Hematopoietic multipotent progenitor cell treated with erythropoietin and hydrocortisone succinate and interleukin-3 and kit ligand, for 8 days (in vitro differentiated cells): ENCODE measurements around the gene BCL3.
"Not testable (repeated sequence)": the region's sequence is repeated elsewhere in the genome, so short reads cannot be mapped to it uniquely, and the experiment has no call there.

Experiments
- DNase-seq: peaks from one replicate; pipeline ENCODE4 v3.0.0-alpha.2; 2015

Gene BCL3

GRCh38 chr19:44748426-44749254 is at the start of gene BCL3:
Gene BCL3 (plus strand): TSS chr19:44748708. CDS start chr19:44748791, 83 bp downstream.
- DNase-seq: no peak

GRCh38 chr19:44700547-44700946 is 48.0 kb upstream of the BCL3 start:
- DNase-seq: no peak

GRCh38 chr19:44701228-44701627 is 47.3 kb upstream of the BCL3 start:
- no peak for DNase-seq

- no peak for DNase-seq
Observed at GRCh38 chr19:44702551-44703176, 45.8 kb upstream of the BCL3 start.

GRCh38 chr19:44703336-44704078 is 45.0 kb upstream of the BCL3 start:
- no peak for DNase-seq

- no peak for DNase-seq
Observed at GRCh38 chr19:44704982-44705381, 43.5 kb upstream of the BCL3 start.

GRCh38 chr19:44705502-44706010 is 43.0 kb upstream of the BCL3 start:
- no peak for DNase-seq

DNA sequence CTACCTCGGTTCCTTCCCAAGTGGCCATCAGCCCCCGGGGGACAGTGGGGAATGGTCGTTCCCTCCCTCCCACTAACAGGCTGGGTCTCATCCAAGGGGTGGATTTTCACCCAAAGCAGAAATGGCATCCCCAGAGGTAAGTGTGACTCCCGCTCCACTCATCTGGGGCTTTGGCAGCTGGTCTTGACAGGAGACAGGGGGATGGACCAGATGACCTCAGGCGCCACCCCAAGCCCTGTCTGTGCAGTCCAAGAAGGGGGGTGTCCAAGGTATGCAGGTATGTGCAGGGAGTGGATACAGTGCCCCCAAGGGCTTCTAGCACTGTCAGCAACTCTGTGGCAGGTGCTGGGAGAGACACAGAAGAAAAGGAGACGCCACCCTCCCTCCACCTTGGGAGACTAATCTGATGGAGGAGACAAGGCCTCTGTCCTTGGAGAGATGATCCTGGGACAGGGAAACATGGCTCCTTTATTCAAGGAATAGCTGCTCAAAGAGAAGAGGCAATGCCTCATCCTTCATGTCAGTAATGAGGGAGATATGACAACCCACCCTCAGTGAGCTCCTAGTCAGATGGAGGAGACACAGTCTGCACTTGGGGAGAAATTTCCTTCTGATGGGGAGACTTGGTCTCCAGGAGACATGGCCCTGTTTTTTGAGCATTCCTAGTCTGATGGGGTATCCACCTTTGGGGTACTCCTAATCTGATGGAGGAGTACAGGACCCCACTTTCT is 41.8 kb upstream of the BCL3 start:
- no peak for DNase-seq

- no peak for DNase-seq
Observed at GRCh38 chr19:44707794-44708193, 40.7 kb upstream of the BCL3 start.

GRCh38 chr19:44708940-44709339 is 39.6 kb upstream of the BCL3 start:
- DNase-seq: no peak

DNA sequence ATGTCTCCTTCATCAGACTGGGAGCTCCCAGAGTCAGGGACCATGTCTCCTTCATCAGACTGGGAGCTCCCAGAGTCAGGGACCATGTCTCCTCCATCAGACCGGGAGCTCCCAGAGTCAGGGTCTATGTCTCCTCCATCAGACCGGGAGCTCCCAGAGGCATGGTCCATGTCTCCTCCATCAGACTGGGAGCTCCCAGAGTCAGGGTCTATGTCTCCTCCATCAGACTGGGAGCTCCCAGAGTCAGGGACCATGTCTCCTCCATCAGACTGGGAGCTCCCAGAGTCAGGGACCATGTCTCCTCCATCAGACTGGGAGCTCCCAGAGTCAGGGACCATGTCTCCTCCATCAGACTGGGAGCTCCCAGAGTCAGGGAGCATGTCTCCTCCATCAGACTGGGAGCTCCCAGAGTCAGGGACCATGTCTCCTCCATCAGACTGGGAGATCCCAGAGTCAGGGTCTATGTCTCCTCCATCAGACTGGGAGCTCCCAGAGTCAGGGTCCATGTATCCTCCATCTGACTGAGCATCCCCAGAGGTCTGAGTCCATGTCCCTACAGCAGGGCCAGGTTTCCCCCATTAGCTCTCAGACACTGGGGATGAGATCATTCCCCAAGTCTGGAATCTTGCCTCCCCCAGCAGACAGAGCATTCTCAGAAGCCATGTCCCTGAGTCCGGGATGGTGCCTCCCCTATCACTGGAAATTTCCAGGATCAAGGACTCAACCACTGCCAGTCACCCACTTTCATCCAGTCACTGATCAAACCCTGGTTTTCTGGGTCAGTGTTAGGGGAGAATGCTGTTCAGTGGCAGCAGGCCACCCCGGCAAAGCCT is 38.9 kb upstream of the BCL3 start:
- DNase-seq: not testable (repeated sequence)

DNA sequence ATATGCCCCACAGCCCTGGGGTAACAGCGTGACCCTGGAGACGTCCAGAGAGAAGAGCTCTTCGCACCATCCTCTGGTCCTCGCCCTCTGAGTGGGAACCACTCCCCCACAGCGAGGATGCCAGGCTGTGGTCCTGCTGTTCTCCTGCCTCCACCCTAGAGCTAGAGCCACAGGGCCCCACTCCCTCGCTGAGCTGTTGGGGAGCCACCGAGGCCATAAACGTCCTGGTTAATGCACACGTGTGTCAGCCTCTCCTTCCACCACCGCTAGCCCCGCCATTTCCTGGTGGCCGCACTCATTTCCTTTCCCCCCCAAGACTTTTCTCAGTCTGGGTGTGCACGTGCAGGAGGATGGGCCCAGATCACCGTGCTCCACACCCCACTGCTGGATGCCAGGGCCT is 38.0 kb upstream of the BCL3 start:
- DNase-seq: no peak

GRCh38 chr19:44712864-44713515 is 35.5 kb upstream of the BCL3 start:
- DNase-seq: peak; percentile 6

- DNase-seq: no peak
Observed at GRCh38 chr19:44714597-44715169, 33.8 kb upstream of the BCL3 start.

DNA sequence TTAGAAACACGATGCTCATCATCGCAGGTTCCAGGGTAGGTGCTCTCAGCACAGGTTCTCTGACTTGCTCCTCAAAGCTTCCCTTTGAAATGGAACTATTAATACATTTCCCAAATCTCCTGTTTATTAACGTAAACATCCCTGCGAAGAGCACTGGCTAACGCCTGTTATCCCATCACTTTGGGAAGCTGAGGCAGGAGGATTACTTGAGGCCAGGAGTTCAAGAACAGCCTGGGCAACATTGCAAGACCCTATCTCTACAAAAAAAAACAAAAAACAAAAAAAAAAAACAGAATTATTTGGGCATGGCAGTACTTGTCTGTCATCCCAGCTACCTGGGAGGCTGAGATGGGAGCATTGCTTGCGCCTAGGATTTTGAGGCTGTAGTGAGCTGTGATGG is 30.9 kb upstream of the BCL3 start:
- no peak for DNase-seq

- no peak for DNase-seq
Observed at GRCh38 chr19:44718441-44719261, 29.9 kb upstream of the BCL3 start.

- DNase-seq: no peak
Observed at GRCh38 chr19:44719262-44719701, 29.2 kb upstream of the BCL3 start.

GRCh38 chr19:44720396-44720795 is 28.1 kb upstream of the BCL3 start:
- not testable (repeated sequence) for DNase-seq

GRCh38 chr19:44720945-44721344 is 27.6 kb upstream of the BCL3 start:
- DNase-seq: no peak

GRCh38 chr19:44721369-44721768 is 27.1 kb upstream of the BCL3 start:
- not testable (repeated sequence) for DNase-seq
